ENCODE data around the gene PRKN.
"Not testable (repeated sequence)": the region's sequence is repeated elsewhere in the genome, so short reads cannot be mapped to it uniquely, and the experiment has no call there.

The PRKN gene

DNA sequence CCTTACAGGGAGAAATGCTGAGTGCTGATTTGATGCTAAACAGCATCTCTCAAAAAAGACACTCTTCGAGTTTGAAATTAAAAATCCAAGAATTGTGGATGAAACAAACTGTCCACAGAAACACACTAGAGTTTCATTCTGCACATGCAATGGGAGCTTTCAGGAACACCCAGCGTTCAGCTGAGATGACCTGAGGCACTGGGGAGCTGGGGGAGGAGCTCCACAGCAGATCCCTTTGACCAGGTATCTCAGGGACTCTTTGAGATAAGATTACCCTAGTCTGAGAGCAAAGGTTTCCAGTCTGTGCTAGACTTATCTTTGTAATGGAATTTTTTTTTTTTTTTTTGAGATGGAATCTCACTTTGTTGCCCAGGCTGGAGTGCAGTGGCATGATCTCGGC, 1382.9 kb downstream of the PRKN start:
- no peak overlapping the region for H3K27ac ChIP-seq
- TF ChIP-seq, protein P1, sequence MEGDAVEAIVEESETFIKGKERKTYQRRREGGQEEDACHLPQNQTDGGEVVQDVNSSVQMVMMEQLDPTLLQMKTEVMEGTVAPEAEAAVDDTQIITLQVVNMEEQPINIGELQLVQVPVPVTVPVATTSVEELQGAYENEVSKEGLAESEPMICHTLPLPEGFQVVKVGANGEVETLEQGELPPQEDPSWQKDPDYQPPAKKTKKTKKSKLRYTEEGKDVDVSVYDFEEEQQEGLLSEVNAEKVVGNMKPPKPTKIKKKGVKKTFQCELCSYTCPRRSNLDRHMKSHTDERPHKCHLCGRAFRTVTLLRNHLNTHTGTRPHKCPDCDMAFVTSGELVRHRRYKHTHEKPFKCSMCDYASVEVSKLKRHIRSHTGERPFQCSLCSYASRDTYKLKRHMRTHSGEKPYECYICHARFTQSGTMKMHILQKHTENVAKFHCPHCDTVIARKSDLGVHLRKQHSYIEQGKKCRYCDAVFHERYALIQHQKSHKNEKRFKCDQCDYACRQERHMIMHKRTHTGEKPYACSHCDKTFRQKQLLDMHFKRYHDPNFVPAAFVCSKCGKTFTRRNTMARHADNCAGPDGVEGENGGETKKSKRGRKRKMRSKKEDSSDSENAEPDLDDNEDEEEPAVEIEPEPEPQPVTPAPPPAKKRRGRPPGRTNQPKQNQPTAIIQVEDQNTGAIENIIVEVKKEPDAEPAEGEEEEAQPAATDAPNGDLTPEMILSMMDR (conservative IDR thresholded peaks at IDR 0.05): no peak

DNA sequence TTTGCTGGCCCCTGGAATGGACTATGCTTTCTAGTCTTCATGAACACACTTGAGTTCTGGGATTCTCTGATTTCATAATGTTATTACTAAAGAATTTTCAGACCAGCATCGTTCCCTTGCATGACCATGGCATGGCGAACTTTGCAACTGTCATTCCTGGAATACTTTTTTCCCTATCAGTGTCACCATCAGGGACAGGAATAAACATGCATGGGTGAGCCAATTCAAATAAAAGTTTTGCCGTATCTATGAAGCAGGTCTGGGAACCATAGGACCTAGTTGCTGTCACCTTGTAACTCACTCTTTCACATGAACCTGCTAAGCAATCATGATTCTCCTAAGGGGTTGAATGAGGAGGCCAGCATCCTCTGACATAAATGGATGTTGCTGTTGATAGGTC, 1385.5 kb downstream of the PRKN start:
- H3K27ac ChIP-seq: no peak overlapping the region
- TF ChIP-seq, protein P1 (conservative IDR thresholded peaks at IDR 0.05): no peak

DNA sequence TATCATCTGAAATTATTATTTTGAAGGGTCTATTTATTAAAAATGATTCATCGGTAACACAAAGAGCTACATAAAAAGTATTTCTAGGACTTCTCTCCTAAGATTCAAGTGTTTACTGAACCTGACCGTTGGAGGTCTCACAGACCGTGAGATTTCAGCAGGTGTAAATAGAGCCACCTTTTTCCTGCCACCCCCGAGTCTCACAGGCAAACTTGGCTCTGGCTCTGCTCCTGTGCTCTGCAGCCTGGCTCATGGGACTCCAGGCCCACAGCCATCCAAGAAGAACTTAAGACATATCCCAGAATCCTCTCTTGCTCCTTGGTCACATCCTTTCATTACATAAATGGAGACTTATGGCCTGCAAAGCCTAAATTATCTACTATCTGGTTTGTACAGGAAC, 1385.9 kb downstream of the PRKN start:
- no peak overlapping the region for H3K27ac ChIP-seq
- TF ChIP-seq, protein P1 (conservative IDR thresholded peaks at IDR 0.05): no peak

DNA sequence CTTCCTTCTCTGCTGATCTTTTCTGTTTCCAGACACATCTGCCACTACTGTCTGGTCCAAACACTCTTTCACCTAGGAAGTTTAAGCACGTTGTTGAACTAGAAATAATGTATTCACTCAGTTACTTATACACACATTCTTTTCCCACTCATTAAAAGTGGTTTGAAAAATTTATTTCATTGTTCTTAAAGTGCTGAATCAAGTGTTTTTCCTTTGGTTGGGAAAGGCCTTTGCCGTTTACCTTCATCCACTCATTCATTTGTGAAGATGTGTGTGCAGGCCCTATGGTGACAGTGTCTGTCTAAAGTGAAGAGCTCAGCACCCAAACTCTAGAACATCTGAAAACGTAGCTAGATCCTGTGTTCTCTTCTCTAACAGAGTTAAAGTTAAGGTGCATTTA, 1389.6 kb downstream of the PRKN start:
- TF ChIP-seq, protein P1 (conservative IDR thresholded peaks at IDR 0.05): no peak

DNA sequence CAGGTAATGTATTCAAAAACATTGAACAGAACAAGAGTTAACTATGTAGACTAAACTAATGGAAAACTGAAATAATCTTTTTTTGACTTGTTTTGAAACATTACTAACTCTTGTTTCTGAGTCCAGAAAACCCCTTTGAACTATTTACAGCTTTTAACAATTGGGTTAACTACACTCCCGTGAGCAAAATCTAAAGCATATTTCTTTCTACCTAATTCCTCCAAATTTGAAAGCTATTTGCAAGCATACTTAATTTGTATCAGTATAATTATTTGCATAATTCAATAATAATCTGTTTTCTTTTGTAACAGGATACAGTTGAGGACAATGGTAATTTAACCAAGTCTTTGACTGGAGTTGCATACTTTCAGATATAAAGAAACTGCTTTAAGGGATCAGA, 1391.1 kb downstream of the PRKN start:
- TF ChIP-seq, protein P1 (conservative IDR thresholded peaks at IDR 0.05): no peak
- no peak overlapping the region for H3K27ac ChIP-seq

More for the DNA sequence above, 1389.6 kb downstream of the PRKN start:
- no peak overlapping the region for H3K27ac ChIP-seq

DNA sequence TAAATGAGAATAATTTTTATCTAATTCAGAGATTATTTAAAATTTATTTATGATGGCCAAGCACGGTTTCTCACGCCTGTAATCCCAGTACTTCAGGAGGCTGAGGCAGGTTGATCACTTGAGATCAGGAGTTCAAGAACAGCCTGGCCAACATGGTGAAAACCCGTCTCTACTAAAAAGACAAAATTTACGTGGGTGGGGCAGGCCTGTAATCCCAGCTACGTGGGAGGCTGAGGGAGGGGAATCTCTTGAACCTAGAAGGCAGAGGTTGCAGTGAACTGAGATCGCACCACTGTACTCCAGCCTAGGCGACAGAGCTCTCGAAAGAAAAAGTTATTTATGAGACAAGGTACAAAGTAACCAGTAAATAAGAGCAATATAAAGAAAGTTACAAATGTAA, 1394.2 kb downstream of the PRKN start:
- H3K27ac ChIP-seq: no peak overlapping the region

DNA sequence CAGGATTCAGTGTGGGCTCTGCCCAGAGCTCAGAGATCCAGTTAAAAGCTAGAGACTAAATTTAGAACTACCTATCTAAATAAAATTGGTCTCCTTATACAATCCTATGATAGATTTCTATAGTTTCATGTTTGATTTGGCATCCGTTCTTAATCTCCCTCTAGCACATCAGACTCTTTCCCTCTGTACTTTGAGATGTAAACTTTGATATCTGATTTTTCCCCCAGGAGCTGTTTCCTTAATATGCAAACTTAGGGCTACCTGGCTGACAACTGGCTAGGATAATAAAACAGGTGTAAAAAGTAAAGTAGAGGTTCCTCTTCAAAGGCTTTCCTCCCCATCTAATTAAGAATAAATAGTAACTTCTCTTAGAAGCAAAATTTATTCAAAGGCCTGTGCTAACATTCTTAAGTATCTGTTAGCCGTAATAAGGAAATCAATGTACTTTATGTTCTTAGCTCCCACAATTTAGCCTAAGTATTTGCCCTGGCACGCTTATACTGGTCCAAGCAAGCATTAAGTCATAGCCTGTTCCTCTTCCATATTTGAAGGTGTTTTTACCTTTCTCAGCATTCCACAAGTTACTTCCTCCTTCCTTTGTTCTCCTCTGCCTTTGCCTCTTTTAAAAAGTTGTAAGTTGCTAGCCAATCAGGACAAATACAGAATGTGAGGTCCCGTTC, 1396.0 kb downstream of the PRKN start:
- H3K27ac ChIP-seq: not testable (repeated sequence)

More for the DNA sequence above, 1394.2 kb downstream of the PRKN start:
- TF ChIP-seq, protein P1 (conservative IDR thresholded peaks at IDR 0.05): no peak

DNA sequence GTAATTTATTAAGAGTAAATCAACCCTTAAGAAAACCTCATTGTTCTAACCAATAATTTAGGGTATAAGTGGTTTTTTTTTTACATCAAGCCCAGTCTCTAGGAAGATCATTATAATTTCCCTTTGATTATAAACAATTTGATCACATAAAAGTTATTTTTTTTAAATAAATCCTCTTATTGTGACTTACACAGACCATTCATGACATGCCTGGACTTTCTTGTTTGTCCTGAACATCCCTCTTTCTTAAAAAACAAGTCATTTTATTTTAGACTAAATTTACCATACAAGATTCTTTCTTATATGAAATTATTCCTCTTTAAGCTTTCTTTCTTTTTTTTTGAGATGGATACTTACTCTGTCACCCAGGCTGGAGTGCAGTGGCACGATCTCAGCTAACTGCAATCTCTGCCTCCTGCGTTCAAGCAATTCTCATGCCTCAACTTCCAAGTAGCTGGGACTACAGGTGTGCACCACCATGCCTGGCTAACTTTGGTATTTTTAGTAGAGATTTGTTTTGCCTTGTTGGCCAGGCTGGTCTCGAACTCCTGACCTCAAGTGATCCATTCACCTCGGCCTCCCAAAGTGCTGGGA, 1400.1 kb downstream of the PRKN start:
- TF ChIP-seq, protein P1 (conservative IDR thresholded peaks at IDR 0.05): no peak
- no peak overlapping the region for H3K27ac ChIP-seq

Data from VCaP (cell line).